PC-9 (cell line): ENCODE results near the gene PCED1B. TPM values are rescaled to one million over a fixed set of nuclear protein-coding genes. Genes with fewer than 3 reads are reported as not detected.

Experiments
- BruUV-seq: library from RNA; stranded (reverse); fragments of 400-500 nt; replicated peaks from 2 replicates; lab custom pipeline; 2021; lab: Mats Ljungman, UMichigan
- CTCF ChIA-PET: fragments of 300-600 bp; sonication (Branson Sonifier 250); formaldehyde crosslinking; loops from one replicate; lab custom pipeline; 2022; ENCODE audit warnings: antibody characterized with exemption; lab: Charles Lee
- POLR2A ChIA-PET: fragments of 300-600 bp; sonication (Branson Sonifier 250); formaldehyde crosslinking; loops from one replicate; lab custom pipeline; 2022; ENCODE audit warnings: antibody characterized with exemption; ENCODE audit not compliant: unreplicated experiment; lab: Charles Lee
- DNase-seq, 2 experiments: peaks; one replicate each; pipeline versions ENCODE4 v3.0.0 to v3.0.0-alpha.2; 2015 to 2022; ENCODE audit warnings: mixed read lengths in 1 of 2
- H2AFZ ChIP-seq: fragments of 200-600 bp; sonication (generic); 2 replicates; pipeline ENCODE4 v1.8.1; 2017; ENCODE audit warnings: antibody characterized with exemption
- H3F3A ChIP-seq: fragments of 200-600 bp; sonication (generic); 2 replicates; pipeline ENCODE4 v1.8.1; 2017; ENCODE audit warnings: antibody characterized with exemption, mild to moderate bottlenecking, low read depth; ENCODE audit not compliant: insufficient read depth
- H3K27ac ChIP-seq: fragments of 200-600 bp; sonication (generic); 2 replicates; pipeline ENCODE4 v1.6.1; 2016; ENCODE audit warnings: mixed run types
- H3K27me3 ChIP-seq: fragments of 200-600 bp; sonication (generic); 2 replicates; pipeline ENCODE4 v1.6.1; 2016; ENCODE audit warnings: low read depth, mixed run types; ENCODE audit not compliant: insufficient read depth
- H3K36me3 ChIP-seq: fragments of 200-600 bp; sonication (generic); 2 replicates; pipeline ENCODE4 v1.6.1; 2016; ENCODE audit warnings: low read depth, mixed run types
- H3K4me1 ChIP-seq: fragments of 200-600 bp; sonication (generic); replicated peaks from 2 replicates; pipeline ENCODE4 v1.6.1; 2016; ENCODE audit warnings: mixed run types; ENCODE audit not compliant: insufficient read depth
- H3K4me2 ChIP-seq: fragments of 200-600 bp; sonication (generic); 2 replicates; pipeline ENCODE4 v1.6.1; 2017; ENCODE audit warnings: mixed run types
- H3K4me3 ChIP-seq: fragments of 200-600 bp; sonication (generic); 2 replicates; pipeline ENCODE4 v1.6.1; 2016; ENCODE audit warnings: mixed run types
- H3K79me2 ChIP-seq: fragments of 200-600 bp; sonication (generic); 2 replicates; pipeline ENCODE4 v1.6.1; 2017; ENCODE audit warnings: low read depth, mixed run types
- H3K9me2 ChIP-seq: fragments of 200-600 bp; sonication (generic); 2 replicates; pipeline ENCODE4 v1.8.1; 2017; ENCODE audit warnings: mild to moderate bottlenecking; ENCODE audit not compliant: insufficient read depth
- H3K9me3 ChIP-seq: fragments of 200-600 bp; sonication (generic); 2 replicates; pipeline ENCODE4 v1.8.1; 2016; ENCODE audit warnings: low read depth; ENCODE audit not compliant: insufficient read depth
- H4K20me1 ChIP-seq: fragments of 200-600 bp; sonication (generic); 2 replicates; pipeline ENCODE4 v1.8.1; 2017; ENCODE audit not compliant: insufficient read depth
- EZH2 ChIP-seq: fragments of 200-600 bp; sonication (generic); IDR thresholded peaks from 2 replicates; pipeline ENCODE4 v1.8.0; 2017; ENCODE audit warnings: antibody characterized with exemption, low read depth
- intact Hi-C: fragments of 100-400 bp; cut with micrococcal nuclease; formaldehyde crosslinking; loops from one replicate; pipeline ENCODE4 v1.10.0; 2022; ENCODE audit not compliant: unreplicated experiment
- total RNA-seq: library from RNA; stranded (reverse); gene quantifications from 2 replicates; pipeline ENCODE4 v1.2.3, GENCODE V29; 2021
- TF ChIP-seq, protein P1 (sequence below): fragments of 200-600 bp; sonication (generic); conservative IDR thresholded peaks from 2 replicates; pipeline ENCODE4 v1.6.1; 2017; ENCODE audit warnings: mixed run types, antibody characterized with exemption, mild to moderate bottlenecking, moderate library complexity

The PCED1B gene
- total RNA-seq, 1 experiment from 2014 or later, result 11.2 TPM

- Histone ChIP-seq H2AFZ (no peak overlapping the region), H3K36me3 (no peaks in the 10 kb centered on the region), H3K9me2 (no peaks in the 10 kb centered on the region), H3K4me3 (no peak overlapping the region), H3K9me3 (no peaks in the 10 kb centered on the region), H3K79me2 (no peaks in the 10 kb centered on the region), H3K27ac (no peak overlapping the region), H3K4me2 (no peak overlapping the region), H3K4me1 (peaks cover 23% of the 10 kb centered on the region), H3K27me3 (no peaks in the 10 kb centered on the region), H3F3A (peaks cover 7% of the 10 kb centered on the region; the same call in 1 of the 2 replicates), H4K20me1 (no peaks in the 10 kb centered on the region)
- CTCF ChIA-PET, result no interaction called here
- TF ChIP-seq EZH2, result no peak
- TF ChIP-seq, protein P1, sequence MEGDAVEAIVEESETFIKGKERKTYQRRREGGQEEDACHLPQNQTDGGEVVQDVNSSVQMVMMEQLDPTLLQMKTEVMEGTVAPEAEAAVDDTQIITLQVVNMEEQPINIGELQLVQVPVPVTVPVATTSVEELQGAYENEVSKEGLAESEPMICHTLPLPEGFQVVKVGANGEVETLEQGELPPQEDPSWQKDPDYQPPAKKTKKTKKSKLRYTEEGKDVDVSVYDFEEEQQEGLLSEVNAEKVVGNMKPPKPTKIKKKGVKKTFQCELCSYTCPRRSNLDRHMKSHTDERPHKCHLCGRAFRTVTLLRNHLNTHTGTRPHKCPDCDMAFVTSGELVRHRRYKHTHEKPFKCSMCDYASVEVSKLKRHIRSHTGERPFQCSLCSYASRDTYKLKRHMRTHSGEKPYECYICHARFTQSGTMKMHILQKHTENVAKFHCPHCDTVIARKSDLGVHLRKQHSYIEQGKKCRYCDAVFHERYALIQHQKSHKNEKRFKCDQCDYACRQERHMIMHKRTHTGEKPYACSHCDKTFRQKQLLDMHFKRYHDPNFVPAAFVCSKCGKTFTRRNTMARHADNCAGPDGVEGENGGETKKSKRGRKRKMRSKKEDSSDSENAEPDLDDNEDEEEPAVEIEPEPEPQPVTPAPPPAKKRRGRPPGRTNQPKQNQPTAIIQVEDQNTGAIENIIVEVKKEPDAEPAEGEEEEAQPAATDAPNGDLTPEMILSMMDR, result no peak
- no peak for DNase-seq
- POLR2A ChIA-PET, result no interaction called here
- intact Hi-C loops, result no loop called here
- no TSS peak for BruUV-seq
Measured at GRCh38 chr12:47213396-47213795, 134.0 kb downstream of the PCED1B start.

GRCh38 chr12:47214001-47214619 lies 134.7 kb downstream of the PCED1B start:
- Histone ChIP-seq H3K27me3 (no peaks in the 10 kb centered on the region), H4K20me1 (no peaks in the 10 kb centered on the region), H3K9me2 (no peaks in the 10 kb centered on the region), H3K36me3 (no peaks in the 10 kb centered on the region), H2AFZ (no peak overlapping the region), H3K79me2 (no peaks in the 10 kb centered on the region), H3K4me1 (peaks cover 26% of the 10 kb centered on the region), H3K27ac (no peak overlapping the region), H3K9me3 (no peaks in the 10 kb centered on the region), H3F3A (peaks cover 9% of the 10 kb centered on the region), H3K4me3 (no peak overlapping the region), H3K4me2 (no peak overlapping the region)
- ChIA-PET CTCF (no interaction called here), POLR2A (no interaction called here)
- no TSS peak for BruUV-seq
- DNase-seq, result no peak
- intact Hi-C loops, result no loop called here
- TF ChIP-seq, protein P1, result no peak
- no peak for TF ChIP-seq EZH2

DNA sequence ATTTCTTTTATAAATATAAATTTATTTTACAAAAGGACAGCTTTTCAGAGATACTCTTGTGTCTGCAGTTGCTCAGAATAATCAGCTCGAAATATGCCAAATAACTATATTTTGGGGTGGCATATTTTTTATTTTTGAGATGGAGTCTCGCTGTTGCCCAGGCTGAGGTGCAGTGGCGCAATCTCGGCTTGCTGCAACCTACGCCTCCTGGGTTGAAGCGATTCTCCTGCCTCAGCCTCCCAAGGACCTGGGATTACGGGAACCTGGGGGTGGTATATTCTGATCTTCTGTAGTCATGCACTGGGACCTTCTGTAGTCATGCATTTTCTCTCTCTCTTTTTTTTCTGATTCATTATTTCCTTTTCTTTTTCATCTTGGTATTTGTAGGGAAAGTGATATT lies 135.3 kb downstream of the PCED1B start:
- no peak overlapping the region for H3K4me3 ChIP-seq
- no TSS peak for BruUV-seq
- no peaks in the 10 kb centered on the region for H4K20me1 ChIP-seq
- intact Hi-C loops, result no loop called here
- DNase-seq, result no peak
- ChIA-PET CTCF (no interaction called here), POLR2A (no interaction called here)
- TF ChIP-seq EZH2, result no peak
- TF ChIP-seq, protein P1, result no peak
- H3K9me3 ChIP-seq, result no peaks in the 10 kb centered on the region
- H2AFZ ChIP-seq, result no peak overlapping the region
- H3K36me3 ChIP-seq, result no peaks in the 10 kb centered on the region
- H3F3A ChIP-seq, result peaks cover 16% of the 10 kb centered on the region
- H3K27me3 ChIP-seq, result no peaks in the 10 kb centered on the region
- no peaks in the 10 kb centered on the region for H3K9me2 ChIP-seq
- peaks cover 32% of the 10 kb centered on the region for H3K4me1 ChIP-seq
- H3K79me2 ChIP-seq, result no peaks in the 10 kb centered on the region
- H3K27ac ChIP-seq, result no peak overlapping the region
- H3K4me2 ChIP-seq, result no peak overlapping the region
